Suprapubic skin (tissue), 4 donors: ENCODE results near the gene ZNF639. TPM values are rescaled to one million over a fixed set of nuclear protein-coding genes. Genes with fewer than 3 reads are reported as not detected.

Experiments used
- DNase-seq, 2 donors: peaks; one replicate each; pipeline ENCODE4 v3.0.0-alpha.2; 2019; ENCODE audit warnings: low spot score in 2 of 2
- H3K27ac ChIP-seq: fragments of 200-600 bp; sonication (generic); one replicate; pipeline ENCODE4 v1.5.1; 2019
- H3K27me3 ChIP-seq: fragments of 200-600 bp; sonication (generic); one replicate; pipeline ENCODE4 v1.5.1; 2019
- H3K36me3 ChIP-seq: fragments of 200-600 bp; sonication (generic); one replicate; pipeline ENCODE4 v1.5.1; 2019
- H3K4me1 ChIP-seq: fragments of 200-600 bp; sonication (generic); one replicate; pipeline ENCODE4 v1.5.1; 2019
- H3K4me3 ChIP-seq: fragments of 200-600 bp; sonication (generic); one replicate; pipeline ENCODE4 v1.5.1; 2019; ENCODE audit warnings: mild to moderate bottlenecking
- H3K9me3 ChIP-seq: fragments of 200-600 bp; sonication (generic); one replicate; pipeline ENCODE4 v1.5.1; 2019
- EP300 ChIP-seq: sonication (generic); formaldehyde crosslinking; IDR thresholded peaks from one replicate; pipeline ENCODE4 v1.6.1; 2017; ENCODE audit warnings: antibody characterized with exemption
- POLR2A ChIP-seq, 2 donors: fragments of 450-650 bp; IDR thresholded peaks; one replicate each; pipeline ENCODE4 v1.6.1; 2017; ENCODE audit warnings: antibody characterized with exemption in 2 of 2, mild to moderate bottlenecking in 2 of 2, moderate library complexity in 2 of 2
- POLR2AphosphoS5 ChIP-seq, 3 donors: sonication (generic); formaldehyde crosslinking; IDR thresholded peaks; one replicate each; pipeline ENCODE4 v1.6.1; 2017; ENCODE audit warnings: antibody characterized with exemption in 3 of 3
- WGBS: methylation state at CpG from one replicate; pipeline ENCODE4 v1.1.5; 2018; 5-methylcytosine and 5-hydroxymethylcytosine counted together
- total RNA-seq, 4 donors: library from RNA; depleted of rRNA; stranded (reverse); fragments of >200 nt; gene quantifications; one replicate each; pipeline ENCODE4 v1.1.0, GENCODE V29; 2016
- TF ChIP-seq, protein P1 (sequence below), 2 donors: fragments of 200-600 bp in 1 of 2; fragments of 450-650 bp in 1 of 2; sonication (generic) in 1 of 2; IDR thresholded peaks; one replicate each; pipeline ENCODE4 v1.5.1; 2016 to 2019; ENCODE audit warnings: antibody characterized with exemption in 2 of 2, mild to moderate bottlenecking in 1 of 2, moderate library complexity in 1 of 2

ZNF639 gene
- total RNA-seq, 4 donors from 2014 or later = 14.7 to 39.6 (median 32.2) TPM

- H3K27ac ChIP-seq = no peak overlapping the region
- WGBS = 53% methylated on average over 3 of the region's 3 CpGs
- H3K36me3 ChIP-seq = no peaks in the 10 kb centered on the region
- no peak for TF ChIP-seq POLR2AphosphoS5 (IDR thresholded peaks at IDR 0.05)
- no peak for TF ChIP-seq EP300
- TF ChIP-seq, protein P1, sequence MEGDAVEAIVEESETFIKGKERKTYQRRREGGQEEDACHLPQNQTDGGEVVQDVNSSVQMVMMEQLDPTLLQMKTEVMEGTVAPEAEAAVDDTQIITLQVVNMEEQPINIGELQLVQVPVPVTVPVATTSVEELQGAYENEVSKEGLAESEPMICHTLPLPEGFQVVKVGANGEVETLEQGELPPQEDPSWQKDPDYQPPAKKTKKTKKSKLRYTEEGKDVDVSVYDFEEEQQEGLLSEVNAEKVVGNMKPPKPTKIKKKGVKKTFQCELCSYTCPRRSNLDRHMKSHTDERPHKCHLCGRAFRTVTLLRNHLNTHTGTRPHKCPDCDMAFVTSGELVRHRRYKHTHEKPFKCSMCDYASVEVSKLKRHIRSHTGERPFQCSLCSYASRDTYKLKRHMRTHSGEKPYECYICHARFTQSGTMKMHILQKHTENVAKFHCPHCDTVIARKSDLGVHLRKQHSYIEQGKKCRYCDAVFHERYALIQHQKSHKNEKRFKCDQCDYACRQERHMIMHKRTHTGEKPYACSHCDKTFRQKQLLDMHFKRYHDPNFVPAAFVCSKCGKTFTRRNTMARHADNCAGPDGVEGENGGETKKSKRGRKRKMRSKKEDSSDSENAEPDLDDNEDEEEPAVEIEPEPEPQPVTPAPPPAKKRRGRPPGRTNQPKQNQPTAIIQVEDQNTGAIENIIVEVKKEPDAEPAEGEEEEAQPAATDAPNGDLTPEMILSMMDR (IDR thresholded peaks at IDR 0.05) = no peak
- no peak for TF ChIP-seq POLR2A (IDR thresholded peaks at IDR 0.05)
- H3K4me1 ChIP-seq = no peaks in the 10 kb centered on the region
- H3K4me3 ChIP-seq = no peak overlapping the region
- no peaks in the 10 kb centered on the region for H3K9me3 ChIP-seq
- no peaks in the 10 kb centered on the region for H3K27me3 ChIP-seq
- DNase-seq = no peak
Measured at GRCh38 chr3:179289295-179289694, 33.5 kb upstream of the ZNF639 start.

- Histone ChIP-seq H3K9me3 (no peaks in the 10 kb centered on the region), H3K4me3 (no peak overlapping the region), H3K36me3 (no peaks in the 10 kb centered on the region), H3K27ac (no peak overlapping the region), H3K27me3 (no peaks in the 10 kb centered on the region), H3K4me1 (no peaks in the 10 kb centered on the region)
- 51% methylated on average over 2 of the region's 2 CpGs for WGBS
- DNase-seq = no peak
- TF ChIP-seq, protein P1 (IDR thresholded peaks at IDR 0.05) = no peak
- no peak for TF ChIP-seq POLR2A (IDR thresholded peaks at IDR 0.05)
- TF ChIP-seq POLR2AphosphoS5 (IDR thresholded peaks at IDR 0.05) = no peak
- no peak for TF ChIP-seq EP300
Measured at GRCh38 chr3:179292450-179292849, 30.4 kb upstream of the ZNF639 start.

DNA sequence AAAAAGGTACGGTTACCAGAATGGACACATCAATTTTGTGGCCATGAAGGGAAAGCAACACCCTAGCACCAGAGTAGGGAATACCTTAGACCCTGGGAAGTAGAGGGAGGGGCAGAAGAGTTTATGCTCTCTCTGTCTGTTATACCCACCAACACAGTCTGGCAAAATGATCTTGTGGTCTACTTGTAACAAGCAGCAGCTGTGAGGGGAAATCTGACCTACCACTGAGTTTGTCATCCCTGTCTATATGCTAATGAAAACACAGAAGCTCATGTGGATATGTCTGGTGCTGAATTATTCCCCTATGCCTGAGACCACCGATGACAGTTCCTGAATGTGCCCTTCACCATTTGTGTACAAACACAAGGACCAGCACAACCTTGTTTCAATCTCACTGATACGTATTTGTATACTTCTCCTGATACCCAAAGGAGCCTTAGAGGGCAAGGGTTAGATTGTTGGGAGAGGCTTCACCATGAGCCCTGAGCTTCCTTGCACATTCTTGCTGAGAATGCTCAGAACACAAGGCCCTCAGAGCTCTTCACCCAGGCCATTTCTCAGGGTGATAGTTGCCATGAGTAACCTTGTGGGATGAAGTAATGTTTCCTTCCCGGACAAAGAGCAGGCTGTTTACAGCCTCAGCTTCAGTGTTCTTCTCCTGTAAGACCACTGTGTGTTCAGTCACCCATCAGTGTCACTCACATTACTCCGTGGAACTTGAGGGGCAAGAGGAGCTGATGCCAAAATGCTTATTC, 24.7 kb upstream of the ZNF639 start:
- WGBS = 69% methylated on average over 5 of the region's 5 CpGs
- no peaks in the 10 kb centered on the region for H3K27me3 ChIP-seq

GRCh38 chr3:179299316-179299715, 23.5 kb upstream of the ZNF639 start:
- 95% methylated on average over 2 of the region's 2 CpGs for WGBS
- Histone ChIP-seq H3K36me3 (no peaks in the 10 kb centered on the region), H3K27me3 (no peaks in the 10 kb centered on the region), H3K4me1 (no peaks in the 10 kb centered on the region), H3K4me3 (no peak overlapping the region), H3K27ac (no peak overlapping the region), H3K9me3 (no peaks in the 10 kb centered on the region)
- no peak for DNase-seq
- no peak for TF ChIP-seq POLR2AphosphoS5 (IDR thresholded peaks at IDR 0.05)
- TF ChIP-seq, protein P1 (IDR thresholded peaks at IDR 0.05) = no peak
- TF ChIP-seq POLR2A (IDR thresholded peaks at IDR 0.05) = no peak
- TF ChIP-seq EP300 = no peak

More for the DNA sequence above, 24.7 kb upstream of the ZNF639 start:
- H3K4me3 ChIP-seq = no peak overlapping the region
- H3K4me1 ChIP-seq = no peaks in the 10 kb centered on the region
- H3K27ac ChIP-seq = no peak overlapping the region
- H3K36me3 ChIP-seq = no peaks in the 10 kb centered on the region
- no peak for TF ChIP-seq POLR2A (IDR thresholded peaks at IDR 0.05)
- TF ChIP-seq POLR2AphosphoS5 (IDR thresholded peaks at IDR 0.05) = no peak
- TF ChIP-seq EP300 = no peak
- TF ChIP-seq, protein P1 (IDR thresholded peaks at IDR 0.05) = no peak
- no peaks in the 10 kb centered on the region for H3K9me3 ChIP-seq
- DNase-seq = no peak

DNA sequence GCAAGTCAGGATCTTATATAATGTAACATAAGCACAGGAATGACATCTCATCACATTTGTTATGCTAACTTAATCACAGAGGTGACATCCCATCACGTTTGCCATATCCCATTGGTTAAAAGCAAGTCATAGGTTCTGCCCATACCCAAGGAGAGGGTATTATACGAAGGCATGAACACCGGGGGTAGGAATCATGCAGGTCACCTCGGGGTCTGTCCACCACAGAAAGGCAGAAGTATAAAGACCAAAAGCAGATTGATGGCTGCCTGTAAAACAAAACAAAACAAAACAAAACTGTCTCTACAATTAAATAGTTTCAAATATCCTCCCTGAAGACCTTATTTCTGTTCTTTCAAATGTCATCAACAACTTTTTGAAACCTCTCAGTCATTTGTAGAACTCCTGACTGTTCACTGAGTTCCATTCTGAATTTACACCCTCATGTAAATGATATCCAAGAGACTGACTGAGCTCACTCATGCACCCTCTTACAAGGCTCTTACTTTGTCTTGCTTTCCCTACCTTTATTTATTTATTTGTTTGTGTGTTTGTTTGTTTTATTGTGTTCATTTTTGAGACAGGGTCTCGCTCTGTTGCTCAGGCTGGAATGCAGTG, 22.7 kb upstream of the ZNF639 start:
- H3K4me3 ChIP-seq = no peak overlapping the region
- DNase-seq = no peak
- no peaks in the 10 kb centered on the region for H3K27me3 ChIP-seq
- no peak overlapping the region for H3K27ac ChIP-seq
- 85% methylated on average over 5 of the region's 5 CpGs for WGBS
- no peaks in the 10 kb centered on the region for H3K4me1 ChIP-seq
- no peaks in the 10 kb centered on the region for H3K9me3 ChIP-seq
- TF ChIP-seq POLR2AphosphoS5 (IDR thresholded peaks at IDR 0.05) = no peak
- no peak for TF ChIP-seq POLR2A (IDR thresholded peaks at IDR 0.05)
- no peaks in the 10 kb centered on the region for H3K36me3 ChIP-seq
